GM10847 (cell line): ENCODE results near the gene PCDHGC3.

Experiments used
- POLR2A ChIP-seq: IDR thresholded peaks from 2 replicates; pipeline ENCODE4 v1.6.1; 2011; ENCODE audit not compliant: insufficient read length; ENCODE audit errors: extremely low read depth

Gene PCDHGC3

GRCh38 chr5:141493500-141494422, 18.0 kb downstream of the PCDHGC3 start:
- TF ChIP-seq POLR2A: no peak

- TF ChIP-seq POLR2A: no peak
Measured at GRCh38 chr5:141494761-141495452, 19.1 kb downstream of the PCDHGC3 start.

GRCh38 chr5:141495453-141495811, 19.7 kb downstream of the PCDHGC3 start:
- TF ChIP-seq POLR2A: no peak

- no peak for TF ChIP-seq POLR2A
Measured at GRCh38 chr5:141496038-141496437, 20.3 kb downstream of the PCDHGC3 start.

GRCh38 chr5:141501761-141502160, 26.0 kb downstream of the PCDHGC3 start:
- TF ChIP-seq POLR2A: no peak

GRCh38 chr5:141503681-141504080, 27.9 kb downstream of the PCDHGC3 start:
- no peak for TF ChIP-seq POLR2A

- TF ChIP-seq POLR2A: no peak
Measured at GRCh38 chr5:141504216-141504615, 28.4 kb downstream of the PCDHGC3 start.

- no peak for TF ChIP-seq POLR2A
Measured at GRCh38 chr5:141506381-141507155, 30.8 kb downstream of the PCDHGC3 start.

GRCh38 chr5:141507387-141508091, 31.8 kb downstream of the PCDHGC3 start:
- TF ChIP-seq POLR2A: peak; percentile 16

GRCh38 chr5:141508440-141508797, 32.7 kb downstream of the PCDHGC3 start:
- TF ChIP-seq POLR2A: no peak

- no peak for TF ChIP-seq POLR2A
Measured at GRCh38 chr5:141508798-141509611, 33.2 kb downstream of the PCDHGC3 start.

GRCh38 chr5:141510160-141510559, 34.4 kb downstream of the PCDHGC3 start:
- TF ChIP-seq POLR2A: no peak

- peak; percentile 29 for TF ChIP-seq POLR2A
Measured at GRCh38 chr5:141510850-141511601, 35.3 kb downstream of the PCDHGC3 start.

- no peak for TF ChIP-seq POLR2A
Measured at GRCh38 chr5:141511771-141512325, 36.1 kb downstream of the PCDHGC3 start.
